GM10266 (cell line): ENCODE measurements around the gene PLCL1.

Experiments used
- DNase-seq: peaks from one replicate; pipeline ENCODE4 v3.0.0; 2012; ENCODE audit errors: extremely low spot score
- TF ChIP-seq, protein P1 (sequence below): IDR thresholded peaks from 2 replicates; pipeline ENCODE4 v1.5.1; 2012; ENCODE audit warnings: mild to moderate bottlenecking, low read depth; ENCODE audit not compliant: control insufficient read depth, insufficient read depth; ENCODE audit errors: missing control alignments

Gene PLCL1

DNA sequence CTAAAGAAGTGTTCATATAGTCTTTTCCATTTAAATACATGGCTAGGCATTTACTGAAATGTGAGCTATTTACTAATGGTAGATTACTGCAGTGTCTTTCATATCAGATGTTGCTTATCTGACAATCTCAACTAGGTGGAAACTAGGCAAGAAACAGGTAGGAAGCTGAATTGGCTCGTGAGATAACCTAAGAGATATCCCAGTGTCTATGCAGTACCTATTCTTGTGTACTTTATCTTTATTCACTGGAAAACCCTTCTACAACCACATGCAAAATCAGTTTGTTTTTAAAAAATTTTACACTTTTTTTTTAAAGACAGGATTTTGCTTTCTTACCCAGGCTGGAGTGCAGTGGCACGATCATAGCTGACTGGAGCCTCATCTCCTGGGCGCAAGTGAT is 63.8 kb downstream of the PLCL1 start:
- no peak for DNase-seq
- TF ChIP-seq, protein P1, sequence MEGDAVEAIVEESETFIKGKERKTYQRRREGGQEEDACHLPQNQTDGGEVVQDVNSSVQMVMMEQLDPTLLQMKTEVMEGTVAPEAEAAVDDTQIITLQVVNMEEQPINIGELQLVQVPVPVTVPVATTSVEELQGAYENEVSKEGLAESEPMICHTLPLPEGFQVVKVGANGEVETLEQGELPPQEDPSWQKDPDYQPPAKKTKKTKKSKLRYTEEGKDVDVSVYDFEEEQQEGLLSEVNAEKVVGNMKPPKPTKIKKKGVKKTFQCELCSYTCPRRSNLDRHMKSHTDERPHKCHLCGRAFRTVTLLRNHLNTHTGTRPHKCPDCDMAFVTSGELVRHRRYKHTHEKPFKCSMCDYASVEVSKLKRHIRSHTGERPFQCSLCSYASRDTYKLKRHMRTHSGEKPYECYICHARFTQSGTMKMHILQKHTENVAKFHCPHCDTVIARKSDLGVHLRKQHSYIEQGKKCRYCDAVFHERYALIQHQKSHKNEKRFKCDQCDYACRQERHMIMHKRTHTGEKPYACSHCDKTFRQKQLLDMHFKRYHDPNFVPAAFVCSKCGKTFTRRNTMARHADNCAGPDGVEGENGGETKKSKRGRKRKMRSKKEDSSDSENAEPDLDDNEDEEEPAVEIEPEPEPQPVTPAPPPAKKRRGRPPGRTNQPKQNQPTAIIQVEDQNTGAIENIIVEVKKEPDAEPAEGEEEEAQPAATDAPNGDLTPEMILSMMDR = no peak

DNA sequence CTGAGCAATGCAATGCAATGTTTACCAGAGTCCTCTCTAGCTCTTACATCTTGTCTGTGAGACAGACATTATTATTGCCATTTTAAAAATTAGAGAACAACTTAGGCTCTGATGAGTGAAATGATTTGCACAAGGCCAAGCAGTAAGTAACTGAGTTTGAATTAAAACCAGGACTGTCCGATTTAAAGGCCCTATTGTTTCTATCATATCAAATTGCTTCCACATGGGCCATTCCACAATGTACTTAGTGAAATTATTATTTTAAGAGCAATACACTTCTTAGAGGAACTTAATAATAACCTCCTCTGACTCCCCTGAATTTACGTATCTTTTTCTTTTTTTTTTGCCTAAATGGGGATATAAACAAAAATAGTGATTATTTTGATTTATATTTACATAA is 64.6 kb downstream of the PLCL1 start:
- TF ChIP-seq, protein P1 = no peak
- DNase-seq = no peak

DNA sequence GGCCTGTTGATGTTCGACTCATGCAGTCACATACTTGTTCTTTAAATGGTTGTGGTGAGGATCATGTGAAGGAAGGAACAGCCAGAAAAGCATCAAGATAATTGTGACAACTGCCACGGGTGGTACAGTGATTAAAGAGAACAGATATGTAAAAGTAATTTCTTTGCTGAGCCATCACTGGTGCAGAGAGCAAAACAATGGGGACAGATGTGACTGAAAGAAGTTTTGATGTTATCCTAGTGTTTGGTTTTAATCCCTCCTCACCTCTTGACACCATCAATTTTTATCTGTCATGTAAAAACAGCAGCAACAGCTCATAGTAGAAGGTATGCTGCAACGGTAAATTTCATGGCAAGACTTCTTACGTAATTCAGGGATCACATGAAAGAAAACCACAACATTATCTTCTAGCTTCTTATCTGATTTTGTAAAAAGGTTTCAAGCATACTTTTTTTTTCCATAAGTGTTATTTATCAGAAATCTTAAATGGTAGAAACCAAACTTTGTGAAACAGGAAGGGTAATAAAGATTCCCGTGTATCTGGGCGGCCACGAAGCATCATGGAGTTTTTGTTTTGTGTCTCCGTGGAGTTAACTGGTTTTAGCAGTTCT is 65.2 kb downstream of the PLCL1 start:
- TF ChIP-seq, protein P1 = no peak
- no peak for DNase-seq

DNA sequence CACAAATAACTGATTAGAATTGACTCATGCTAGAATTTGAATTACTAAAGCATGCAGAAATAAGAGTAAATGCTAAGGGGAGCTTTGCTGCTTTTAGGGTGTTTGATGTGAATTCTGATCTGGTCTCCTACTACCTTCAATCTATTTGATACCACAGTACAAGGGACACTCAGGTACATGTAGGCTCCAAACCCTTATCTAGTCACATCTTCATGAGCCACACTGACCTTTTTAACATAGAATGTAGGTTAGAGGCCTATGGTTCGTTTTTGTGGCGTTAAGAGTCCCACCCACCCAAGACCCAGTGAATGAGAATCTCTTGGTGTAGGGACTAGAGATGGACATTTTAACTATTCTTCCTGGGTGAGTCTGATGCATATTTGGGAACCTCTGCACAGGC is 65.7 kb downstream of the PLCL1 start:
- no peak for DNase-seq
- TF ChIP-seq, protein P1 = no peak

DNA sequence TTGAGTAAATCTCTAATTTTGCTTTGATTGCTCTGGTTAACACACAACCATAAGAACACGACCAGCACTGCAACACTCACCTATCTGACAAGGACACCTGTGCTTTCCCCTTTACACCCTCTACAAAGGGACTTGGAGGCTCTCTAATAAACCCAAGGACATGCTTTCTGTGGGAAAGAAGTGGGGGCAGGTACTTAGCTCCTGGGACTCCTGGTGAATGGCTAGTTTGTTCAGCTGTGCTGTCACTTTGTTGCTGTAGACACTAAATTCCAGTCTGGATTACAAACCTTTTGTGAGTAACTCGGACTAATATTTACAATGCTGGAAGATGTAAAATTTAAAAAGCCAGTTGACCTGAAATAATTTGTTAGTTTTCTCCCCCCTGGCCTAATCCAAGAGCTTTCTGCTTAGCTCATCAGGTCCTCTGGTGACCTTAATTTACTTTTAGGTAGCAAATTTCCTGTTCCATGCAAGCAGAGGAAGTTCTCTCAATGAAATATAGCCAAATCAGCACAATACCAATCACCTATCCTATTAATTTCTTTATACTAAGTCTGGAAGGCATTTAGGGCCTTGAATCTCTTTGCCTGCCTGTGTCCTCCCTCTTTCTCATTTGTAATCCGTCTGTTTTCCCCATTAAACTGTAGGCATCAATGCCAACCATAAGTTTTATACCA is 67.5 kb downstream of the PLCL1 start:
- DNase-seq = no peak
- TF ChIP-seq, protein P1 = no peak

DNA sequence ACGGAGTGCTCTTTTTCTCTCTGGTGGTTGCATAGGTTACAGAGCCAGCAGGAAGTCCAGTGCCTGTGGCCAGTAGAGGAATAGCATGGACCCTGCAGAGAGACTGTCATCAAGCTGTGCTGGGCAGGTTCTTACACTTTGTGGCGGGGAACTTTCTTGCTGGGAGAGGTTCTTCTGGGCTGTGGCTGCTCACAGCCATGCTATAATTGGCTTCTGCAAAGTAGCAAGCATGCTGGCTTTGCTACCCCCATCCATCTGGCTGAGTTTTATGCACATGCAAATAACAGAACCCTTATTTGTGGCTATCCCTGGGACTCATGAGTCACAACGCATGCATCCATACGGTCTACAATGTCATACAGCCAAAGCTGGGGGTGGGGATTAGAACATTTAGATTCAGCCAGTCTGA is 68.9 kb downstream of the PLCL1 start:
- TF ChIP-seq, protein P1 = no peak
- DNase-seq = no peak

DNA sequence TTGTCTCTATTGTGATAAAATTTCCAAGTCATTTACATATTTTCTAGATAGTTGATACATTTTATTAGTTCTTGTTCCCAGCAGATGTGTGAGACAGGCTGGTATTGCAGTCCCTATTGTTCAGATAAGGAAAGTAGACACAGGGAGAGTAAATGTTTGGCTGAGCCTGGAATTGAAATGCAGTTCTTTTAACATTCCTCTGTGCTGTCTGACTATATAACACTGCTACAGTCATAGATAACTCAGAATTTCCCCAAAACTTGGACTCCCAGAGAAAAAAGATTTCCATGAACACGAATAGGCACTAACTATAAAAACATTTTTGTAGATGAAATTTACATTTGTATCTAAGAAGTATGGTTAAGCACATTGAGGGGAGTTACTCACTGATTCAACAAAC is 71.4 kb downstream of the PLCL1 start:
- TF ChIP-seq, protein P1 = no peak
- DNase-seq = no peak
